Measurements from ENCODE around the gene KDM7A.
"Not testable (repeated sequence)": the region's sequence is repeated elsewhere in the genome, so short reads cannot be mapped to it uniquely, and the experiment has no call there.

KDM7A gene

GRCh38 chr7:140137078-140137477 is 39.7 kb downstream of the KDM7A start:
- no peak for TF ChIP-seq ZFX (IDR thresholded peaks at IDR 0.05; ENCODE audit: borderline replicate concordance)
- TF ChIP-seq, protein P1, sequence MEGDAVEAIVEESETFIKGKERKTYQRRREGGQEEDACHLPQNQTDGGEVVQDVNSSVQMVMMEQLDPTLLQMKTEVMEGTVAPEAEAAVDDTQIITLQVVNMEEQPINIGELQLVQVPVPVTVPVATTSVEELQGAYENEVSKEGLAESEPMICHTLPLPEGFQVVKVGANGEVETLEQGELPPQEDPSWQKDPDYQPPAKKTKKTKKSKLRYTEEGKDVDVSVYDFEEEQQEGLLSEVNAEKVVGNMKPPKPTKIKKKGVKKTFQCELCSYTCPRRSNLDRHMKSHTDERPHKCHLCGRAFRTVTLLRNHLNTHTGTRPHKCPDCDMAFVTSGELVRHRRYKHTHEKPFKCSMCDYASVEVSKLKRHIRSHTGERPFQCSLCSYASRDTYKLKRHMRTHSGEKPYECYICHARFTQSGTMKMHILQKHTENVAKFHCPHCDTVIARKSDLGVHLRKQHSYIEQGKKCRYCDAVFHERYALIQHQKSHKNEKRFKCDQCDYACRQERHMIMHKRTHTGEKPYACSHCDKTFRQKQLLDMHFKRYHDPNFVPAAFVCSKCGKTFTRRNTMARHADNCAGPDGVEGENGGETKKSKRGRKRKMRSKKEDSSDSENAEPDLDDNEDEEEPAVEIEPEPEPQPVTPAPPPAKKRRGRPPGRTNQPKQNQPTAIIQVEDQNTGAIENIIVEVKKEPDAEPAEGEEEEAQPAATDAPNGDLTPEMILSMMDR (IDR thresholded peaks at IDR 0.05), result no peak
- no peak overlapping the region for H3K27ac ChIP-seq

GRCh38 chr7:140136073-140136472 is 40.7 kb downstream of the KDM7A start:
- TF ChIP-seq, protein P1 (IDR thresholded peaks at IDR 0.05), result no peak
- no peak for TF ChIP-seq ZFX (IDR thresholded peaks at IDR 0.05; ENCODE audit: borderline replicate concordance)
- H3K27ac ChIP-seq, result no peak overlapping the region

GRCh38 chr7:140134039-140134438 is 42.7 kb downstream of the KDM7A start:
- no peak overlapping the region for H3K27ac ChIP-seq
- TF ChIP-seq, protein P1 (IDR thresholded peaks at IDR 0.05), result no peak
- no peak for TF ChIP-seq ZFX (IDR thresholded peaks at IDR 0.05; ENCODE audit: borderline replicate concordance)

DNA sequence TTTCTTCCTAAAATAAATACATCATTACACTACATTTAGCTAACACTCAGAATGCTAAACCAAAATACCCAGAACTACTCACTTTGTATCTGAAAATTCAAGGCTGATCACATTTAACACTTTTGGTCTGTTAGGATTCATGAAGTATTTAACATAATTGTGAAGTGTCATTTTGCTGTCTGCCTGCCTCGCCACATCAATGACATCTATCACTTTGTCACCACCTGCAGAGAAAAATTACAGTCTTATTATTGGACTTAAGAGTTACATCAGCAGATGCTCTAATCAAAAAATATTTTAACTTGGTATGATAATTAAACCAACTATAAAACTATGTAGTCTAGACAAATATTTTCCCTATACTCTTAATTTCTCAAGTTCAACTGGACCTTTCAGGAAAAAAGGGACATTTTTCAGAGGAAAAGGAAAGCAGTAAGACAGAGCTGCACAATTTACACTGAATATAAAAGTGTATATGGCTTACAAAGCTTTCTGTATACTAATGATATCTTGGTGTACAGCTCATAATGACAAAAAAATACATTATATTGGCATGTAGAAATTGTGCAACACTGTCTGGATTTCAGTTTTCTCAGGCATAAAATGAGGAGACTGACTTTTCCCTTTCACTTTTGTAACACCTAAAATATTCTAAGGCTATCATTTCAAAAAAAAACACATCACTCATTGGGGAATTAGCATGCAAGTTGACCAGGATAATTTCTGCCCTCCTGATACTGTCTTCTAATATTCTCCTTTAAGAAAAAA is 49.2 kb downstream of the KDM7A start:
- TF ChIP-seq ZFX (IDR thresholded peaks at IDR 0.05; ENCODE audit: borderline replicate concordance), result no peak
- TF ChIP-seq, protein P1 (IDR thresholded peaks at IDR 0.05), result no peak
- no peak overlapping the region for H3K27ac ChIP-seq

DNA sequence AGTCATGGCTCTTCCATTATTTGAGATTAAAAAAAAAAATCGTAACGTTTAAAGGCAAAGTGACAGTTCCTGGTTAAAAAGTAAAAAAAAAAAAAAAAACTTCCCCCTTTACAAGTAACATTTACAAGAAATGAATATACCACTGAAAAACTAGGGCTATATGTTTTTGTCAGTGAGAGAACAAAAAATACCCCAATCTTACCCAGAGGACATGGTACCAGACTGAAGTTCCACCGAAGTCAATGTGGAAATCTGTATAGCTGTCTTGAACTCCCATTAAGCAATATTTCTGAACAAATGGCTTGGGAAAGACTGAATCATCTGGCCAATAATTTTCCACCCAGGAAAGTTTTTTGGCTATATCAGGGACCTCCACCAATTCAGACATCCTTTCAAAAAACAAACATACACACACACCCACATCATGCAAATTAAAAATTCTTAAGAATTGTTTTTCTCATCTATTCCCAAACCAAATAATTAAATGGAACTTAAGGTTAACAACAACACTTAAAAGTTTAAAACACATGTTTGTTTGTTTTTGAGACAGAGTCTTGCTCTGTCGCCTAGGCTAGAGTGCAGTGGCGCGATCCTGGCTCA is 50.2 kb downstream of the KDM7A start:
- TF ChIP-seq, protein P1 (IDR thresholded peaks at IDR 0.05), result no peak
- no peak for TF ChIP-seq ZFX (IDR thresholded peaks at IDR 0.05; ENCODE audit: borderline replicate concordance)
- H3K27ac ChIP-seq, result no peak overlapping the region

GRCh38 chr7:140122965-140123364 is 53.8 kb downstream of the KDM7A start:
- TF ChIP-seq, protein P1 (IDR thresholded peaks at IDR 0.05), result no peak
- no peak for TF ChIP-seq ZFX (IDR thresholded peaks at IDR 0.05; ENCODE audit: borderline replicate concordance)
- no peak overlapping the region for H3K27ac ChIP-seq

- H3K27ac ChIP-seq, result no peak overlapping the region
- TF ChIP-seq, protein P1 (IDR thresholded peaks at IDR 0.05), result no peak
- TF ChIP-seq ZFX (IDR thresholded peaks at IDR 0.05; ENCODE audit: borderline replicate concordance), result no peak
Observed at GRCh38 chr7:140121326-140121725, 55.5 kb downstream of the KDM7A start.

DNA sequence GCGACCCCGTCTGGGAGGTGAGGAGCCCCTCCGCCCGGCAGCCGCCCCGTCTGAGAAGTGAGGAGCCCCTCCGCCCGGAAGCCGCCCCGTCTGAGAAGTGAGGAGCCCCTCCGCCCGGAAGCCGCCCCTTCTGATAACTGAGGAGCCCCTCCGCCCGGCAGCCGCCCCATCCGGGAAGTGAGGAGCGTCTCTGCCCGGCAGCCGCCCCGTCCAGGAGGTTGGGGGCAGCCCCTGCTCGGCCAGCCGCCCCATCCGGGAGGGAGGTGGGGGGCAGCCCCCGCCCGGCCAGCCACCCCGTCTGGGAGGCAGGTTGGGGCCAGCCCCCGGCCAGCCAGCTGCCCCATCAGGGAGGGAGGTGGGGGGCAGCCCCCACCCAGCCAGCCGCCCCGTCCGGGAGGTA is 62.0 kb downstream of the KDM7A start:
- not testable (repeated sequence) for H3K27ac ChIP-seq

DNA sequence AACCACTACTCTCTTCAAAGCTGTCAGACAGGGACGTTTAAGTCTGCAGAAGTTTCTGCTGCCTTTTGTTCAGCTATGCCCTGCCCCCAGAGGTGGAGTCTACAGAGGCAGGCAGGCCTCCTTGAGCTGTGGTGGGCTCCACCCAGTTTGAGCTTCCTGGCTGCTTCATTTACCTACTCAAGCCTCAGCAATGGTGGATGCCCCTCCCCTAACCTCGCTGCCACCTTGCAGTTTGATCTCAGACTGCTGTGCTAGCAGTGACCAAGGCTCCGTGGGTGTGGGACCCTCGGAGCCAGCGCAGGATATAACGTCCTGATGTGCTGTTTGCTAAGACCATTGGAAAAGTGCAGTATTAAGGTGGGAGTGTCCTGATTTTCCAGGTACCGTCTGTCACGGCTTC is 68.0 kb downstream of the KDM7A start:
- H3K27ac ChIP-seq, result not testable (repeated sequence)

Measured in 22Rv1 (cell line).